GM12864 (cell line): ENCODE measurements around the gene CEND1.
A peak's percentile ranks its signal among the peaks of the same experiment; 100 is the strongest.

Experiments used
- DNase-seq: peaks from one replicate; pipeline ENCODE4 v3.0.0-alpha.2; 2011; ENCODE audit warnings: low read depth
- H3K4me3 ChIP-seq: 2 replicates; pipeline ENCODE4 v1.5.1; 2011; ENCODE audit warnings: mild to moderate bottlenecking, low read depth, low read length, control low read depth
- TF ChIP-seq, protein P1 (sequence below): IDR thresholded peaks from 2 replicates; pipeline ENCODE4 v1.5.1; 2011; ENCODE audit warnings: low read depth, mild to moderate bottlenecking, moderate library complexity, low read length, control low read depth, inconsistent platforms; ENCODE audit errors: missing control alignments

The CEND1 gene

DNA sequence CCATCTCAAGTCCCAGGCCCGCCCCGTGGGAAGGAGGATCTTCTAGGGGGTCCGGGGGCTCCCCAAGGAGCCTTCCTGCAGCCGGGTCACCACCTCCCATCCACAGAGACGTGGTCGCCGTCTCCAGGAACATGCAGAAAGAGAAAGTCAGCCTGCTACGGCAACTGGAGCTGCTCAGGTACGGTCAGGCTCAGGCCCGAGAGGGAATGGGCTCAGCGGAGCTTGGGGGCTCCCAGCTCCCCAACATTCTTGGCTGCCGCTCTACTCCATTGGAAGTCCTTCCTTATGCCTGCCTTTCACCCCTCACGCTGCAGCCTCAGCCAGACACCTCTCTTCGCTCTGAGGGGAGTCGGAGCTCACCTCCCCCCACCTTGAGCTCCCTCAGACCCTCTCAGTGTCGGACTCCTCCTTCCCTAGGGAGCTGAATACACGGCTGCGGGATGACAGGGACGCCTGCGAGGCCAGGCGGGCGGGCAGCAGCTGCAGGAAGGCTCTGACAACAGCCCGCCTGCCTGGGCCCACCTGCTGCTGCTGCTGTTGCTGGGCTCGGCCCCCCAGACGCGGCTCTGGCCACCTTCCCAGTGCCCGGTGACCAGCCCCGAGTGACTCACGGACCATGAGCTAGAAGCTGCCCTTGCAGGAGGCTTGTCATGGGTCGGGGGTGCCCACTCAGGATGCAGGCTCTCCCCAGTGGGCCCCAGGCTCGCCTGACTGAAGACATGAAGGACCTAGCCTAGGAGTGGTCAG, 41.4 kb upstream of the CEND1 start:
- no peak overlapping the region for H3K4me3 ChIP-seq
- no peak for DNase-seq
- TF ChIP-seq, protein P1, sequence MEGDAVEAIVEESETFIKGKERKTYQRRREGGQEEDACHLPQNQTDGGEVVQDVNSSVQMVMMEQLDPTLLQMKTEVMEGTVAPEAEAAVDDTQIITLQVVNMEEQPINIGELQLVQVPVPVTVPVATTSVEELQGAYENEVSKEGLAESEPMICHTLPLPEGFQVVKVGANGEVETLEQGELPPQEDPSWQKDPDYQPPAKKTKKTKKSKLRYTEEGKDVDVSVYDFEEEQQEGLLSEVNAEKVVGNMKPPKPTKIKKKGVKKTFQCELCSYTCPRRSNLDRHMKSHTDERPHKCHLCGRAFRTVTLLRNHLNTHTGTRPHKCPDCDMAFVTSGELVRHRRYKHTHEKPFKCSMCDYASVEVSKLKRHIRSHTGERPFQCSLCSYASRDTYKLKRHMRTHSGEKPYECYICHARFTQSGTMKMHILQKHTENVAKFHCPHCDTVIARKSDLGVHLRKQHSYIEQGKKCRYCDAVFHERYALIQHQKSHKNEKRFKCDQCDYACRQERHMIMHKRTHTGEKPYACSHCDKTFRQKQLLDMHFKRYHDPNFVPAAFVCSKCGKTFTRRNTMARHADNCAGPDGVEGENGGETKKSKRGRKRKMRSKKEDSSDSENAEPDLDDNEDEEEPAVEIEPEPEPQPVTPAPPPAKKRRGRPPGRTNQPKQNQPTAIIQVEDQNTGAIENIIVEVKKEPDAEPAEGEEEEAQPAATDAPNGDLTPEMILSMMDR = no peak

DNA sequence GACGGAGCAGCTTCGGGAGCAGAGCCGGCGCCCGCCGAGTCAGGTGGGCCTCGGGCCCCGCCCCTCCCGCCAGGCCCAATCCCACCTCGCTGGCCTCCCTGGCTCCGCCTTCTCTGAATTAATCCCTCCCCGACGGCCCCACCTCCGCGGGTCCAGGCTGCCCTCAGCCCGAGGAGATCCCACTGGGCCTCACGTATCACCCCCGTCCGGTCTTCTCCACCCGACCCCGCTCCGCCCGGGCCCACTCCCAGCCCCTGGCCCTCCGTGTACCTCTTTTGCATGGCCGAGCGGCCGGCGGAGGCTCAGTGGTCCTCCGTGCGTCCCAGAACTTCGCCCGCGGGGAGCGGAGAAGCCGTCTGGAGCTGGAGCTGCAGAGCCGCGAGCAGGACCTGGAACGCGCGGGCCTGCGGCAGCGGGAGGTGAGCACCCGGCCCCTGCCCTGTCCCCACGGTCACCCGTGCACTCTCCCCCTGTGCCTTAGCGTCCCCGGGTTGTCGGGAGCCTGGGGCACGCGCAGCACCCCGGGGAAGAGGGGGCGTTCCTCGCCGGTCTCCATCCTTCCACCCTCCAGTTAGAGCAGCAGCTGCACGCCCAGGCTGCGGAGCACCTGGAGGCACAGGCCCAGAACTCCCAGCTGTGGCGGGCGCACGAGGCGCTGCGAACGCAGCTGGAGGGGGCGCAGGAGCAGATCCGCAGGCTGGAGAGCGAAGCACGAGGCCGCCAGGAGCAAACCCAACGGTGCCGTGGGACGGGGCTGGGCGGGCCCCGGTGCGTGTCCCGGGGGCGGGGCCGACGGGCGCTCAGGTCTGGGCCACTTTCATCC, 40.6 kb upstream of the CEND1 start:
- DNase-seq = no peak
- TF ChIP-seq, protein P1 = no peak
- H3K4me3 ChIP-seq = peak overlapping the region; percentile 30

DNA sequence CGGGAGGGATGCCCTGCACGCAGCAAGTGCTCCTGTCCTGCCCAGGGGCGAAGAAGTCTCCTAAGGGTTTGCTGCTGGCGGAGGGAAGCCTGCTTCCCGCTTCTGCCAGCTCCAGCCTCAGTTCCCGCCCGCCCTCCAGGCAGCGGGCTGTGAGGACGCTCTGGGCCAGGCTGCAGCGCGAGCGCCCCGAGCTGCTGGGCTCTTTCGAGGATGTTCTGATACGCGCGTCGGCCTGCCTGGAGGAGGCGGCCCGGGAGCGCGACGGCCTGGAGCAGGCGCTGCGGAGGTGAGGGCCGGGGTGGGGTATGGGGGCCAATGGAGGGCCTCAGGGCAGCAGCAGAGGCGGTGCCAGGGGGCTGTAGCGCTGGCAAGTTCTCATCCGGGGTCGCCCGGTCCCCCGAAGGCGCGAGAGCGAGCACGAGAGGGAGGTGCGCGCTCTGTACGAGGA, 40.0 kb upstream of the CEND1 start:
- peak overlapping the region; percentile 30 for H3K4me3 ChIP-seq
- TF ChIP-seq, protein P1 = no peak
- DNase-seq = no peak

DNA sequence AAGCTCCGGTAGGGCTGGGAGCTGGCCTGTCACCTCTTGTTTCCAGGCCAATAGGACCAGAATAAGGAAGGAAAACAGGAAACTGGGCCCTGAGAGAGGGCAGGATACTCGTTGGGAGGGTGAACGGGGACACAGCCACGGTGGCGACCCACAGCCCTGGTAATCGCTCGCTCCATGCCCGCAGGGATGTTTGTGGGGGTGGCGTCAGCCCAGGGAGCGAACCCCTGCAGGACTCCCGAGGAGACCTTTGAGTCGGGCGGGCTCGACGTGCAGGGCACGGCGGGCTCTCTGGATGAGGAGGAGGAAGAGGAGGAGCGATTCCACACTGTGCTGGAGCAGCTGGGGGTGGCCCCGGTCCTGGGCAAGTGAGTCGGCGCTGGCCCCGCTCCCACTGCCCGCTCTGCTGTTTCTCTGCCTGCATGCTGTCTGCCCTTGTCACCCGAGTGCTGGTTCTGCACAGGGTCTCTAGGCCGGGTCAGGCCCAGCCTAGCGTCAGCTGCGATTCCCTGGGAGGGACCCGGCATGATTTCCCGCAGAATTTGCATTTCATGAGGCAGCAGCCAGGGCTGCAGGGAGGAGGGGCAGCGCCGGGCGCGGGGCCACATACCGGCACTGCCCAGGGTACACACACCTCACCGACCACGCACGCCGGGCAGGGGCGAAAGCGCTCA, 39.4 kb upstream of the CEND1 start:
- peak overlapping the region; percentile 30 for H3K4me3 ChIP-seq
- no peak for DNase-seq
- TF ChIP-seq, protein P1 = no peak

DNA sequence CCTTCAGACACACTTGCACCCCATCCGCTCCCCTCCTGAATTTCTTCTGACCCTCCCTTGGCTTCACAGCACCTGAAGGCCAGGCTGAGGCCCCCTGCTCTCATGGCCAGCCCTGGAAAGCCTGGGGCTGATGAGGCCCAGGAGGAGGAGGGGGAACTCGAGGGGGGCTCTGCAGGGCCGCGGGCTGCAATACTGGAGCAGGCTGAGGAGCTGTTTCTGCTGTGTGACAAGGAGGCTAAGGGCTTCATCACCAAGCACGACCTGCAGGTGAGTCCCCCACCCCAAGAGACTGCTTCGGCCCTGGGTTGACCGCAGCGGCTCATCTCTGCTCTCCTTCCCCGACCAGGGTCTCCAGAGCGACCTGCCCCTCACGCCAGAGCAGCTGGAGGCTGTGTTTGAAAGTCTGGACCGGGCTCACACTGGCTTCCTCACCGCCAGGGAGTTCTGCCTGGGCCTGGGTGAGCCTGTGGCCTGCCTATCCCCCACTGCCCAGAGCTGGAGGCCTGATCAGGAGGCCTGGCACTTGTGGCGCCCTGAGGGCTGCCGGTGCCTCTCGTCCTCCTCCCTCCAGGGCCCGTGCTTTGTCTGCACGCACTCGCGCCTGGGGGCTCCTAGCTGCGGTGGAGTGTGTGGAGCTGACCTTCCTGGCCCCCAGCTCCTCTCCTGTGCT, 38.8 kb upstream of the CEND1 start:
- no peak overlapping the region for H3K4me3 ChIP-seq

DNA sequence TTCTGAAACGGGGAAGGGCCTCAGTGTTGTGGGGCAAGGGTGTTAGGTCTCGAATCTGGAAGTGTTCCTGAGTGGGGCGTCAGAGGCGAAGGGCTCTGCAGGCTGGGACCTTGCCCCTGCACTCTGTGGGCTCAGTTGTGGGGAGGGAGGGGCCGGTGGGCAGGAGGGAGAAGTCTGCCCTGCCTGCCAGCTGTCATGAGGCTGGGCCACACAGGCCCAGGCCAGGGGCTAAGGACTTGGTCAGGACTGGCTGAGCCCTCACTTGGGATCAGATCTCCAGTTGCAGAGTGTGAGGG, 38.0 kb upstream of the CEND1 start, which contains the start of gene CRACR2B:
TSS of gene CRACR2B (plus strand) at position 23 of the 296 bp plus-strand sequence. CDS start 689 bp downstream, outside the sequence.
- TF ChIP-seq, protein P1 = no peak
- DNase-seq = no peak
- peak within 1 kb of the TSS; percentile 70 for H3K4me3 ChIP-seq

More for the DNA sequence above, 38.8 kb upstream of the CEND1 start:
- TF ChIP-seq, protein P1 = no peak
- DNase-seq = no peak
